MM.1S (cell line): Measurements from ENCODE around the gene PLCB4.

Experiments used
- CTCF ChIP-seq: fragments of 300-600 bp; sonication (generic); IDR thresholded peaks from 2 replicates; pipeline ENCODE4 v1.5.1; 2016; ENCODE audit warnings: antibody characterized with exemption, low read length, mixed read lengths
- EZH2 ChIP-seq: fragments of 300-600 bp; sonication (generic); optimal IDR thresholded peaks from 2 replicates; pipeline ENCODE3; 2017; ENCODE audit warnings: low read depth, mild to moderate bottlenecking, antibody characterized with exemption, low read length, mixed read lengths
- EZH2phosphoT487 ChIP-seq: fragments of 300-600 bp; sonication (generic); IDR thresholded peaks from 2 replicates; pipeline ENCODE4 v1.6.1; 2018; ENCODE audit warnings: antibody characterized with exemption, low read length

GRCh38 chr20:9036593-9036992 is 32.3 kb upstream of the PLCB4 start:
- TF ChIP-seq CTCF = no peak
- TF ChIP-seq EZH2 = no peak
- TF ChIP-seq EZH2phosphoT487 = no peak
